ENCODE data around the gene CABP4. TPM values are rescaled to one million over a fixed set of nuclear protein-coding genes. Genes with fewer than 3 reads are reported as not detected.
A peak's percentile ranks its signal among the peaks of the same experiment; 100 is the strongest.

CABP4 gene
- total and polyA plus RNA-seq, 8 donors, result 0.43 to 1.7 (median 0.62) TPM; not detected in 2

- peaks cover 37 to 58% (median 55%) of the 10 kb centered on the region in 4 donors for H3K4me1 ChIP-seq
- WGBS, 5 donors, result 60 to 81% (median 72%) methylated on average over 4 to 5 of the region's 5 CpGs
- TF ChIP-seq CTCF (IDR thresholded peaks at IDR 0.05), result no peak
- TF ChIP-seq POLR2AphosphoS5 (IDR thresholded peaks at IDR 0.05), result no peak
- TF ChIP-seq EP300 (IDR thresholded peaks at IDR 0.05), result no peak
- TF ChIP-seq POLR2A (IDR thresholded peaks at IDR 0.05), result no peak
- intact Hi-C loops (cut with DNase I; ENCODE audit: low total_unique reads), result no loop called here
- no peak for DNase-seq
- no peak overlapping the region for H3K4me3 ChIP-seq
- peaks cover 0 to 5% (median 2%) of the 10 kb centered on the region in 4 donors for H3K36me3 ChIP-seq
- H3K9me3 ChIP-seq, result no peaks in the 10 kb centered on the region
- no peaks in the 10 kb centered on the region for H3K27me3 ChIP-seq
- H3K27ac ChIP-seq, result peak overlapping the region; percentile 90 to 98 (median 95)
Measured at GRCh38 chr11:67466367-67466766, 11.2 kb downstream of the CABP4 start.

GRCh38 chr11:67466962-67467771, 12.0 kb downstream of the CABP4 start:
- Histone ChIP-seq H3K27me3 (no peaks in the 10 kb centered on the region), H3K36me3 (peaks cover 0 to 5% (median 2%) of the 10 kb centered on the region in 4 donors), H3K9me3 (no peaks in the 10 kb centered on the region), H3K27ac (peak overlapping the region; percentile 85 to 96 (median 94)), H3K4me3 (peak overlapping the region in 3 of 4 donors; percentile 82 to 95 (median 91)), H3K4me1 (peaks cover 37 to 58% (median 55%) of the 10 kb centered on the region in 4 donors)
- 36 to 57% (median 48%) methylated on average over 10 to 11 of the region's 11 CpGs for WGBS, 5 donors
- TF ChIP-seq POLR2AphosphoS5 (IDR thresholded peaks at IDR 0.05) (no peak), POLR2A (IDR thresholded peaks at IDR 0.05) (no peak), EP300 (IDR thresholded peaks at IDR 0.05) (no peak), CTCF (IDR thresholded peaks at IDR 0.05) (no peak)
- DNase-seq, result no peak
- intact Hi-C loops (cut with DNase I; ENCODE audit: low total_unique reads), result no loop called here

GRCh38 chr11:67468056-67468455, 12.9 kb downstream of the CABP4 start:
- H3K36me3 ChIP-seq, result peaks cover 0 to 5% (median 2%) of the 10 kb centered on the region in 4 donors
- 7 to 24% (median 12%) methylated on average over 5 of the region's 5 CpGs; no CpG with 5 or more reads in 1 of the 5 donors for WGBS, 5 donors
- H3K27ac ChIP-seq, result peak overlapping the region; percentile 85 to 96 (median 92)
- TF ChIP-seq POLR2AphosphoS5 (IDR thresholded peaks at IDR 0.05) (peak in 2 of 3 donors; percentile 77 to 83), POLR2A (IDR thresholded peaks at IDR 0.05) (no peak)
- peaks cover 37 to 58% (median 55%) of the 10 kb centered on the region in 4 donors for H3K4me1 ChIP-seq
- no peaks in the 10 kb centered on the region for H3K9me3 ChIP-seq
- peak; percentile 83 to 96 for DNase-seq
- peak overlapping the region; percentile 82 to 95 (median 88) for H3K4me3 ChIP-seq
- H3K27me3 ChIP-seq, result no peaks in the 10 kb centered on the region
- intact Hi-C loops (cut with DNase I; ENCODE audit: low total_unique reads), result no loop called here

- TF ChIP-seq CTCF (IDR thresholded peaks at IDR 0.05), result no peak
- TF ChIP-seq POLR2AphosphoS5 (IDR thresholded peaks at IDR 0.05), result no peak
- no peak for TF ChIP-seq POLR2A (IDR thresholded peaks at IDR 0.05)
- no peak for TF ChIP-seq EP300 (IDR thresholded peaks at IDR 0.05)
- H3K4me3 ChIP-seq, result peak overlapping the region; percentile 82 to 95 (median 88)
- WGBS, 5 donors, result 0 to 7% (median 2%) methylated on average over 3 to 6 of the region's 6 CpGs
- no peaks in the 10 kb centered on the region for H3K9me3 ChIP-seq
- no peaks in the 10 kb centered on the region for H3K27me3 ChIP-seq
- H3K36me3 ChIP-seq, result peaks cover 0 to 5% (median 2%) of the 10 kb centered on the region in 4 donors
- peak overlapping the region; percentile 85 to 96 (median 92) for H3K27ac ChIP-seq
- intact Hi-C loops (cut with DNase I; ENCODE audit: low total_unique reads), result no loop called here
- no peak for DNase-seq
- peaks cover 37 to 58% (median 55%) of the 10 kb centered on the region in 4 donors for H3K4me1 ChIP-seq
Measured at GRCh38 chr11:67468456-67468758, 13.3 kb downstream of the CABP4 start.
